Lower lobe of right lung (tissue), 2 donors: ENCODE results near the gene TMC1. TPM values are rescaled to one million over a fixed set of nuclear protein-coding genes. Genes with fewer than 3 reads are reported as not detected.

ENCODE experiments used
- ATAC-seq, 2 donors: fragments of 200-7000 bp; cut with Tn5 transposase; one replicate each; pipeline ENCODE4 v1.9.1; 2020 to 2022; ENCODE audit warnings: mild to moderate bottlenecking in 2 of 2, moderate library complexity in 2 of 2
- DNase-seq: peaks from one replicate; pipeline ENCODE4 v3.0.0-alpha.2; 2020
- H3K27ac ChIP-seq: fragments of 200-600 bp; one replicate; pipeline ENCODE4 v1.8.0; 2022
- H3K27me3 ChIP-seq: fragments of 200-600 bp; one replicate; pipeline ENCODE4 v1.8.0; 2022; ENCODE audit warnings: low read depth
- H3K36me3 ChIP-seq: fragments of 200-600 bp; one replicate; pipeline ENCODE4 v1.8.0; 2022; ENCODE audit warnings: mild to moderate bottlenecking
- H3K4me1 ChIP-seq: fragments of 200-600 bp; one replicate; pipeline ENCODE4 v1.8.0; 2022
- H3K4me3 ChIP-seq: fragments of 200-600 bp; one replicate; pipeline ENCODE4 v1.8.0; 2022; ENCODE audit warnings: mild to moderate bottlenecking
- H3K9me3 ChIP-seq: fragments of 200-600 bp; one replicate; pipeline ENCODE4 v1.8.0; 2022
- CTCF ChIP-seq: fragments of 200-600 bp; IDR thresholded peaks from one replicate; pipeline ENCODE4 v1.8.0; 2022; ENCODE audit warnings: antibody characterized with exemption, mild to moderate bottlenecking
- intact Hi-C: fragments of 100-400 bp; cut with DNase I; formaldehyde crosslinking; loops from one replicate; pipeline ENCODE4 v1.11.0; 2022
- total RNA-seq: library from RNA; stranded (reverse); fragmentation: NEBNext Ultra II Directional; extraction: Animal tissue kit (Norgen Biotek cat#: 25700); gene quantifications from one replicate; pipeline ENCODE4 v1.2.1, GENCODE V29; 2021
- donor health status: DM: no; HTN: yes; CAD: no; lungs with severe emphysema.

TMC1 gene
- total RNA-seq, 1 donor from 2014 or later, result not detected

- Histone ChIP-seq H3K4me1 (no peaks in the 10 kb centered on the region), H3K27me3 (no peaks in the 10 kb centered on the region), H3K9me3 (no peaks in the 10 kb centered on the region), H3K36me3 (no peaks in the 10 kb centered on the region), H3K4me3 (no peak overlapping the region), H3K27ac (no peak overlapping the region)
- no peak for DNase-seq
- ATAC-seq, result no peak
- no peak for TF ChIP-seq CTCF
- intact Hi-C loops, result no loop called here
Observed at GRCh38 chr9:72623156-72623555, 101.7 kb downstream of the TMC1 start.

GRCh38 chr9:72627147-72627546, 105.7 kb downstream of the TMC1 start:
- no peaks in the 10 kb centered on the region for H3K9me3 ChIP-seq

GRCh38 chr9:72627956-72628540, 106.6 kb downstream of the TMC1 start:
- no peak for TF ChIP-seq CTCF
- no peak overlapping the region for H3K27ac ChIP-seq
- H3K4me3 ChIP-seq, result no peak overlapping the region
- H3K4me1 ChIP-seq, result no peaks in the 10 kb centered on the region
- no peaks in the 10 kb centered on the region for H3K27me3 ChIP-seq
- intact Hi-C loops, result no loop called here
- DNase-seq (no peak), ATAC-seq (no peak)
- H3K36me3 ChIP-seq, result no peaks in the 10 kb centered on the region
- no peaks in the 10 kb centered on the region for H3K9me3 ChIP-seq

More at GRCh38 chr9:72627147-72627546, 105.7 kb downstream of the TMC1 start:
- intact Hi-C loops, result no loop called here
- Histone ChIP-seq H3K36me3 (no peaks in the 10 kb centered on the region), H3K27me3 (no peaks in the 10 kb centered on the region), H3K4me3 (no peak overlapping the region), H3K4me1 (no peaks in the 10 kb centered on the region), H3K27ac (no peak overlapping the region)
- DNase-seq (no peak), ATAC-seq (no peak)
- no peak for TF ChIP-seq CTCF

- Histone ChIP-seq H3K4me1 (no peaks in the 10 kb centered on the region), H3K36me3 (no peaks in the 10 kb centered on the region), H3K27me3 (no peaks in the 10 kb centered on the region), H3K27ac (no peak overlapping the region), H3K9me3 (peaks cover 8% of the 10 kb centered on the region), H3K4me3 (no peak overlapping the region)
- TF ChIP-seq CTCF, result no peak
- DNase-seq (no peak), ATAC-seq (peak; percentile 52 to 56)
- intact Hi-C loops, result no loop called here
Observed at GRCh38 chr9:72633966-72634365, 112.6 kb downstream of the TMC1 start.

- no peak for DNase-seq
- H3K4me3 ChIP-seq, result no peak overlapping the region
- H3K36me3 ChIP-seq, result no peaks in the 10 kb centered on the region
- no peak for ATAC-seq
- H3K9me3 ChIP-seq, result peaks cover 8% of the 10 kb centered on the region
- H3K27me3 ChIP-seq, result no peaks in the 10 kb centered on the region
- H3K27ac ChIP-seq, result no peak overlapping the region
- intact Hi-C loops, result no loop called here
- TF ChIP-seq CTCF, result no peak
- no peaks in the 10 kb centered on the region for H3K4me1 ChIP-seq
Observed at GRCh38 chr9:72635197-72635596, 113.8 kb downstream of the TMC1 start.
